NCI-H2227 (cell line): ENCODE measurements around the gene FABP7.

Experiments used
- DNase-seq: peaks from one replicate; lab custom pipeline; 2025; ENCODE audit not compliant: unreplicated experiment; lab: John Stamatoyannopoulos, UW

The FABP7 gene

DNA sequence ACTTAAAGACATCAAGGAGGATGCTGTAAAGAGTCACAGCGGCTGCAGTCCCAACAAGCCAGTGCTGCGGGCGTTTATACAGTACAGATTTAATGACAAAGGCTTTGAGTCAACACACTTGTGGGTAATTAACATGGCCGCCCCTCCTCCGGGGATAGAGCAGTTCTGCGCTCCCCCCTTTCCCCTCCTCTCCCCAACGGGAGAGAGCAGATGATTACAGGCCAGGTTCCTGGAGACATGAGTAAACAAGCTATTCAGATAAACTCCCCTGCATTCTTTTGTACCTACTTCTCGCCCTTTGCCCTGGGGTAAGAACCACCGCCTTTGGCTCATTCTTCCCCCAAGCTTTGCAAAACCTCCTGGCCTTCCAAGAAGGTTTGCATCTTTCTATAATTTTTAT, 23.6 kb upstream of the FABP7 start:
- DNase-seq: peak; percentile 36

DNA sequence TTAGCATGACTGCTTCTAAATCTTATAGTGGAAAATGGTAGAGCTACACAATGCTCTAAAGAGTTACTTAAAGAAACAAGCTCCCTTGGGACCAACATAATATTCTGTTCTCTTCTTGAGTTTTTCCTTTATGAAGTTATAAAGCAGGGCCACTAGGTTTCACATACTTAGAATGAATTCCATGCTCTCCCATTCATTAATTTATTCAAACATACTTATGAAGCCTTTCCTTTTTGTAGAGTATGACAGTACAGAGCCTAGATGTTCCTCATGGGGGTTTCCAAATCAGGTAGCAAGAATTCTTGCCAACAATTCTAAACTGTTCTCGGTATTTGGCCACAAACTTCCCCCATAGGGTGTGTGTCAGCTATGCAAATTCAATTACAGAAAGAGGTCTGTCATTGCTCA, 20.6 kb upstream of the FABP7 start:
- no peak for DNase-seq

DNA sequence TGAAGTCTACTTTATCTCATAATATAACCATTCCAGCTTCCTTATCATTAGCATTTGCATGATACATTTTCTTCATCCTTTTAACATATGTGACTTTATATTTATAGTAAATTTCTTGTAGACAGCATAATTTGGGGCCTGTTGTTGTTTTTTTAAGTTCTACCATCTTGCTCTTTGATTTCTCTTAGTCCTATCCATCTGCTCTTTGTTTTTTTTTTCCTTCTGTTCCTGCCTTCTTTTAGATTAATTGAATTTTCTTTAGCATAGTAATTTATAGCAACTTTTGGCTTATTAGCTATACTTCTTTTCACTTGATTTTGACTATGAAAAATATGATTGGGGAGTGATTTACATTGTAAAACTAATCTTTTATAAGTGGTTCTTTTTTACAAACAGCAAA, 19.2 kb upstream of the FABP7 start:
- no peak for DNase-seq

DNA sequence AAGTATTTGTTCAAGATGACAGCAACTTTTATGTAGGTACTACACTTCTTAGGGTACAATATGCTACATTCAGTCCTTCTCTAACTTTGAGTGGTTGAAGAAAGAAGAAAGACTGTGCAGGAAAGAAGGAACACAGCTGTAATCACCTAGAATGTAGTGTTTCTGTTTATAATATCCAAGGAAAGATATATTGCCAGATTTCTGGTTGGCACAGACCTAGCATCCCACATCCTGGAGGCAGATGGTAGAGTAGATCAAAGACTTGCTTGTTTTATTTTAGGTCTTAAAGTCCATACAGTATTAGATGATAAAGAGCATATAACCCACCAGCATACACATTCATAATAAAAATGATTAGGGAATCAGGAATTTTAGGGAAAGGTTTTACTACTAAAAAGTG, 13.3 kb upstream of the FABP7 start:
- DNase-seq: no peak

DNA sequence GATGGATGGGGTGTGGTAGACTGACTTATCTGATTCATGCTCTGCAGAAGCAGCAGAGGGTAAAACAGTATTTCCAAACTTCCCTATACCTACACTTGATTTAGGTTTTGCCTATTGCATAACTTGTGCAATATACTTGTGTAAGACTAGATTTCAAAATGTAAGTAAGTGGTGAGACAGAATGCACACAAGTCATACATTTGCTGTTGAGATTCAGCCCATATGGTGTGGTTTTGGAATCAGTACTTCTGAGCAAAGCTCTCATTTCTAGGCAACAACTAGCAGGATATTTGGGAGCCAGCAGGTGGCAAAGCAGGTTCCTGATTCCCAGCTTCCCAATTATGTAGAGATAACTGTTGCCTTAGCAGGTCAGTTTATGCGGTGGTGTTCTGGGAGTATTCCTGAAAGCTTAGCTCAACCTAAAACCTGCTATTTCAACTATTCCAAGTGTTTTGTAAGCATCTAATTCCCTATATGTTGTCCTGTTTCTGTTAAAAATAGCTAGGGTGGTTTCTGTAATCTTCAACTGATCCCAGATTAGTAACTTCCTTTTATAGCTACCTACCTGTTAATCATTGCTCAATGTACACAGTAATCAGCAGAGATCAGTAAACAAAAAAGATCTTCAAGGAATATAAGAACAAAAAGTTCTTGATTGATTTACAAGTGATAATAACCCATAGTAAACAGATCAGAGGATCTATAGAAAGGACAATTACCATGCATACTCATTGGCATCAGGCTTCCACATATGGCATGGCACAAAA, 8.5 kb upstream of the FABP7 start:
- no peak for DNase-seq

DNA sequence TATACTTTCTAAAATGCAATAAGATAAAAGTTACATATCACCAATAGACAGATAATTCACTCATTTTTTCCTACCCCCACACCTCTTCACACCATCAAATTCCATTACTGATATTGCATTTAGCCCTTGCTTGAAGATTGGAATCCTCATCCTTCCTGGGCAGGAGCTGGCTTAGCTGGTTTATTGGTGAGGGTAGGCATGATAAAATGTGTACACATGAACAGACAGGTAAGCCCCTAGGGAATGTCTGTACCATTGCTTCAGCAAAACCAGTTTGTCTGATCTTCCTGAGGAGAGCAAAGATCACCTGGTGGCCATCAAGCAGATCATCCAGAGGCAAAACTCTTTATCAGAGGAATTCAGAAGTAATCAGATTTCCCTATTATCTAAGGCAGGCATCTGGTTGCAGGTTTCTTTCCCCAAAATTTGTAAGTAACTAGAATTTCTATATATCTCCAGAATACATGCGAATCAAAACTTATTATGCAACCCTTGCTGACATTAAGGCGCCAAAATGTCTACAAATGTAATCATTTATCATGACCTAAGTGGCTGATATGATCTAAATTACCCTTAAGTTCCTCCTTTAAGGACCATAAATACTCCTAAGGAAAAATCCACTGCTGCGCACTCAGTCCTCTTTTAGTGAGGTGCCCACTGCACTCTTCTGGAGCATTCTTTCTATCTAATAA, 6.6 kb upstream of the FABP7 start:
- no peak for DNase-seq

DNA sequence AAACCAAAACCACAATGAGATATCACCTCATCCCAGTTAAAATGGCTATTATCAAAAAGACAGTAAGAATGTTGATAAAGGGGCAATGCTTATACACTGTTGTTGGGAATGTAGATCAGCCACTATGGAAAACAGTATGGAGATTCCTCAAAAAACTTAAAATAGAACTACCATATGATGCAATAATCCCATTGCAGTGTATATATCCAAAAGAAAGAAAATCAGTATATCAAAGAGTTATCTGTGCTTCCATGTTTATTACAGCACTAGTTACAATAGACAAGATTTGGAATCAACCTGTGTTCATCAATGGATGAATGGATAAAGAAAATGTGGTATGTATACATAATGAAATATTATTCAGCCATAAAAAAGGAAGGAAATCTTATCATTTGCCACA, 3.5 kb upstream of the FABP7 start:
- DNase-seq: no peak

DNA sequence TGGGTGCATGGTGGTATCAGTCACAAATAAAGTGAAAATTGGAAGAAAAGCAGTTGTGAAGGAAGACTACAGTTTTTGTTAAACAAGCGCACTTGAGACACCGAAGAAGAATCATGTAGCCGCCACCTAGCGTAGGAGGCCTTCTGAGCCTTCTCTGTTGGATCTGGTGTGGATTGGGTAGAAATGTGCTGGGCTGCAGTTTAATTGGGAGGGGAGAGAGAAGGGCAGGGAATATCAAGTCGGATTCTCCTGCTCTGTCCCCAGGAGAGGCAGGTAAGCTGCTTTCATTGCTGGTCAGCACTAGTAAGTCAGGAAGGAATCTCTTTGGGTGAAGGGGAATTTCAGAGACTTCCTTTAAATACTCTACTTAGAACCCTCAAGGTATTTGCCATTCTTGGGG, 1.2 kb upstream of the FABP7 start:
- no peak for DNase-seq

DNA sequence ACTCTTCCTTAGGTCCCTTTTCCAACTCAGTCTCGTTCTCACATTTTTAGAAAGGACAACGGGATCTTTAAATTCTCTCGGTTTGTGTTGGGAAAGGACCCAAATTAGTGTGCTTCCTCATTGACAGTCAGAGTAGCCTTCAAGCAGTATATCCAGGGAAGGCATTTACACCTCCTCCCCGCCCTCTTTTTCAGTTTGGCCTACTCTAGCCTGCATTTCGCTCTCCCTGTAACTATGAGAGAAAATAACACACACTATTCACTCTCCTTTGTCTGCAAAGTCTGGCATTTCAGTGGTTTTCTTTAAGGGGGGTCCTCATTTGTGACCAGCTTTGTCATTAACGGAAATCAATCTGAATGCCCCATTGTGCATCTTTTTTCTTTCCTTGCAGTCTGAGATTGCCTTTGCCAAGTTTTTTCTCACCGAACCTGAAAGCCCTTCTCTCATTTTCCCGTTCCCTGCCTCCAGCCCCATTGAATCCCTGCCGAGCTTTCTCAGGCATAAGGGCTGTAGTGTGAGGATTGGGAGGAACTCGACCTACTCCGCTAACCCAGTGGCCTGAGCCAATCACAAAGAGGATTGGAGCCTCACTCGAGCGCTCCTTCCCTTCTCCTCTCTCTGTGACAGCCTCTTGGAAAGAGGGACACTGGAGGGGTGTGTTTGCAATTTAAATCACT, 393 bp upstream of the FABP7 start:
- peak; percentile 68 for DNase-seq

DNA sequence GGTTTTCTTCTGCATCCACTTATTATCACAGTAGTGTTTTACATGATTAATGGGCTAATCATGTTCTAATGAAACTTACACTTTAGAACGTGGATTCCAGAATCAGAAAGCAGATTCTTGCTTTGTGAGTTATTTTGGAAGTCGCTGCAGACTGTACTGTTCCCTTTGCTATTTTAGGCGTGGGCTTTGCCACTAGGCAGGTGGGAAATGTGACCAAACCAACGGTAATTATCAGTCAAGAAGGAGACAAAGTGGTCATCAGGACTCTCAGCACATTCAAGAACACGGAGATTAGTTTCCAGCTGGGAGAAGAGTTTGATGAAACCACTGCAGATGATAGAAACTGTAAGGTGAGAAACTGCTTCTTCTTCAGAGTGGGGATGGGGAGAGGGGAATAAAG, 598 bp downstream of the FABP7 start:
- DNase-seq: no peak

DNA sequence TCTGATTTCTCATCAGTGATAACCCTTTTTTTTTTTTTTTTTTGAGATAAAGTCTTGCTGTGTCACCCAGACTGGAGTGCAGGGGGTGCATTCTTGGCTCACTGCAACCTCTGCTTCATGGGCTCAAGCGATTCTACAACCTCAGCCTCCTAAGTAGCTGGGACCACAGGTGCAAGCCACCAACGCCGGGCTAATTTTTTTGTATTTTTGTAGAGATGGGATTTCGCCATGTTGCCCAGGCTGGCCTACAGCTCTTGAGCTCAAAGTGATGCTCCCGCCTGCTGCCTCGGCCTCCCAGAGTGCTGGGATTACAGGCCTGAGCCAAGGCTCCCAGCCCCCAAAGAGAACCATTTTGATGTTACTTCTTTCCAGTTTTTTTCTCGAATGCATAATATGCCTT, 2.2 kb downstream of the FABP7 start:
- no peak for DNase-seq

DNA sequence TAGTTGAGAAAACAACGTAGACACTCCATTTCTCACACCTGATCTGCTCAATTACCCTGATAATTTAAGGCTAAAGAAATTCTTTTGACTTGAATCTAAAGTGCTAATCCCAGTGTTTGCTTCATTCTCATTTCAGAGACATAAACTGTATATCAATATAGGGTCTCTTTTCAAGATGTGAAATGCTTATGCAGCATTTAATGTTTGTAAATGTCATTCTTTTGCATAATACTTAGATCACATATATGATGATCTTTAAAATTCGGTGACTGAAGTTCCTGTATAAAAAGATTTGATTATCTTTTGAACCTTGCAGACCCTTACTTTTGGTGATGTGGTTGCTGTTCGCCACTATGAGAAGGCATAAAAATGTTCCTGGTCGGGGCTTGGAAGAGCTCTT, 3.9 kb downstream of the FABP7 start:
- no peak for DNase-seq

DNA sequence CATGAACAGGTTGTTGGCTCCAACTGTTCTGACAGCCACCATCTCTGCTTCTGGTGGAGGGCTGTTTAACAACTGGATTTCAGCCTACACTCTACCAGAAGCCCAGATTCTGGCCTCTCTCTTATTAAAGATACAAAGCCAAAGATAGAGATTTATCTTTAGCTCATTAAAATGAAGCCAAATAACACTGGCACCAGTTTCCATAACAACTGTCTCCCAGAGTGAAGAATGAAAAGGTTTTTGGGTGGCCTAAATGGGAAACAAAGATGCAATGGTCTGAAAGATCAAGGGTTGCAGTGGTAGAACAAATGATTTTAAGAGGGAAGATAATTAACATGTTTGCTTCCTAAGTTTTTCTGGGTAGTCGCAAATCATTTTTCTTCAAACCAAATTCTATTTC, 6.4 kb downstream of the FABP7 start:
- DNase-seq: no peak

DNA sequence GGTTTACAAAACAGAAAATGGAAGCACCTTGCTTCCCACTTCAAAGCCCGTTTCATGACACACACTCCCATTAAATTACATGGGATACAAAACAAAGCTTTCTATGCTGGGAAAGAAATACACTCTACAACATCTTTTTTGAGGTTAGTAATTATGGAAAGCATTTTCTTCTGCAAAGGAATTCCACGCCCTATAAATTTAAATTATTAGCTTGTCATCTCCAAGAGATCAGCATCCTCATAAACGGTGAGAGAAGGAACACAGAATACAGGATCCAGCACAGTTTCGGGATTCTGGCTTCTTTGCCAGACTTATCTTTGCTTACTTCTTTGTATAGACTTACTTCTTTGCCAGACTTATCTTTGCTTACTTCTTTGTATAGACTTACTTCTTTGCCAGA, 8.2 kb downstream of the FABP7 start:
- no peak for DNase-seq

DNA sequence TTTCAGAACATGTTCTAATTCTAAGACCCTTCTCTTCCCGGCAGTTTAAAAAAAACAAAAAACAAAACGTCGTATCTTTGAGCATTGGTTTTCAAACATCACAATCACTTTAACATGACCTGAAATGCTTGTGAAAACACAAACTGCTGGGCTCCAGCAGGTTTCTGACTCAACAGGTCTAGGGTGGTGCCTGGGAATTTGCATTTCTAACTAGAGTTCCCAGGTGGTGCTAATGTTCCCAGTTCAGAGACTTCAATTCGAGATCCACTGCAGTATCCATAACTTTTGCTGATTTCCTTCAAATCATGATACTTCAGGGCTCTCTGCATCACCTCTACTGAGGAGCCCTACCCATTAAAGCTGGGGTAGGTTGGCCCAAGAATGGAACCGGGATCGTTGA, 8.7 kb downstream of the FABP7 start:
- no peak for DNase-seq

DNA sequence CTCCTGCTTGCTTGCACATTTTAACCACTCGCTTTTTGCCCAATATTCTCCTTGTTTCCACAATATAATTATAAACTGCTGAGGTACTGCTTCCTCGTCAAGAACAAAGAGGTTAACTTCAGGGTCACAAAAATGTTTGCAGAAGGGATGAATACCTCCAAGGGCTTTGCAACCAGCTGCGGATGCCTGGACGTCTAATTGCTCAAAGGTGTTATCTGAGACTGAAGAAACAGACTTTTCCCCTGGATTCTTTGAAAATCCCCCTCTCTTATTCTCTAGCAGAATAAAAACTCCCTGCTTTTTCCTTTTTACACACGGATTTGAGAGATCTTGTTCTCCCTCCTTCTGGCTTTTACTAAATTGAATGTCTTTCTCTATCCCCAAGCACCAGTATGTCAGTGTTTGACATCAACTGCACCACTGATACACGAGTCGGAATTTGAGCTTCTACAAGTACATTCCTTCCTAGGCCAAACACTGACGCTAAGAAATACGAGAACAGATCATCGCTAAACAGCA, 9.2 kb downstream of the FABP7 start:
- no peak for DNase-seq

DNA sequence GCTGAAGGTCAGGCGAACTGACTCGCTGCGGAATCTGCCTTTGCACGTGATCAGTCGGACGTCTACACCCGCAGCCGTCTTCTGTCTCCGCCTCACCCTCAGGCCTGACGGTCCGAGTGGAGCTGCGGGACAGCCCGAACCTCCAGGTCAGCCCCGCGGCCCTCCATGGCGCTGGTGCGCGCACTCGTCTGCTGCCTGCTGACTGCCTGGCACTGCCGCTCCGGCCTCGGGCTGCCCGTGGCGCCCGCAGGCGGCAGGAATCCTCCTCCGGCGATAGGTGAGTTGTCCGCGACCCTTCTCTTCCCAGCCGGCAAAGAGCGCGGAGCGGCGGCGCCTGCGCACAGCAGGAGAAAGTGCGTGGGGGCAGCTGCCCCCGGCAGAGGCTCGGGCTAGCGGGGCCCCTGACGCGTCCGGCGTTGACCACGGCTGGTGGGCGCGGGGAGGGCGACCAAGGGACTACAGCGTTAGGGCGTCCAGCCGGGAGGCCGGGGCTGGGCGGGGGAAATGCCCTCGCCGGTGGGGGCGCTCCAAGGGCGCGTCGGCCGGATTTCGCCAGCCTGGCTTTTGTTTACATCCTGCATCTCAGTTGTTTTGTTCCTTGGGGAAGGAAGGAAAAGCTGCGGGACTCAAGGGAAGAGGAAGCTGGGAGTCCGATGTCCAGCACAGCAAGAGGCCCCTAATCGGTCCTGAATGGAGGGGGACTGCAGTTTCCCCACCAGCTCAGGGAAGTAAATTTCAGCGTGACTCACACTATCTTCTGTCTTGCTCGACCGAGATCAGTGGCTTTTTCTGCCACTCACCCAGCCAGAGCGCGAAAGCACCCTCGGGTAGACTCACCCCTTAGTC, 9.9 kb downstream of the FABP7 start, which contains the start of gene SMPDL3A:
TSS of gene SMPDL3A (plus strand) at position 77 of the 846 bp plus-strand sequence. CDS start at position 166, 89 bp downstream.
- peak; percentile 68 for DNase-seq

DNA sequence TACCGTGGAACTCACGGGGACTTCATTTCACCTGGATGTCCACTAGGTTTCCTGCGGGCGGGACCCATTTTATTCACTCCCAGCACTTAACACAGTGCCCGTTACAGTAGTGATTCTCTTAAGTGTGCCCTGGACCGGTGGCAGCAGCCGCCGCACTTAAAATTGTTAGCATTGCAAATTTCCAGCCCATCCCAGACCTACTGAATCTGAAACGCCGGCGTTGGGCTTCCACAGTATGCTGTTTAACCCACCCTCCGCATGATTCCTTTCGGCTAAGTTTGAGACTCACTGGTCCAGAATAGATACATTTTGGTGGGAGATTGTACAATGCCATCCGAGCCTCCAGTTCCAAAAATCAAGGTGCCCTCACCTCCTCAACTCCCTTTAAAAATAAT, 10.5 kb downstream of the FABP7 start:
- peak; percentile 48 for DNase-seq

DNA sequence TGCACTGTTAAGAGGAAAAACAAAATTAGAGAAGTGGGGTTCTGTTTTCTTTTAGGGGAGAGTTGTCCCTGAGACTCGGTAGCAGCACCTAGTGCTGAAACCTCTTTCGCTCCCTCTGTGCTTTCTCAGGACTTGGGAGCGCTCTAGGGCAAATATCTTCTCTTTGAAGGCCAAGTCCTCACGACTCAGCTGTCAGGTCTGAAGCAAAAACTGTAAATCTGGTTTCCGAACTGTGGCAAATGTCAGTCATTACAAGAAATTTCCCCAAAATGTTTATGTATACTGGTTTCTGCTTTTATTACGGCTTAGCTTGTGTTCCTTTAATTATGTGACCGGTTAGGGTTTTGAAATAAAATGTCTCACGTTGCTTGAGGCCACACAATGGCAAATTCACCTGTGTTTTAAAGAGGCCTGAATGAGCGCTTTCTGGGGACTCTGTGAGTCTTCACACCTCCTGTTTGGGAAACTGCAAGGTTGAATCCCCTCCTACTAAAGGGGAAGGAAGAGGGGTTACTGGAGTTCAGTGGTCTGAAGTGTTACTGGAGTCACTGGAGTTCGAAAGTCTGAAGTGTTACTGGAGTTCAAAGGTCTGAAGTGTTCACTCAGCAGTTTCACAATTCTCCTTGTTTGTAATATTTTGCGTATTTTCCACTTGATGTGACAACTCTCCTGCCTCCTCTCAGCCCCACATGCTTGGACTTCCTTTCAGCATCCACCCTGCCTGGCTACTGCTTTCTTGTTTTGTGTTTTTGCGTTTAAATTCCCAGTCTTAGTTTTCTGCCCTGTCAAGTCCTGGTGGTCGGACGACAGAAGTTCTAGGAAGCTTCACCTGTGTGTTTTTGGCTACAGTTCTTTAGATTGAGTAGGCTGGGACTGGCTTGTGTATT, 11.2 kb downstream of the FABP7 start:
- no peak for DNase-seq

DNA sequence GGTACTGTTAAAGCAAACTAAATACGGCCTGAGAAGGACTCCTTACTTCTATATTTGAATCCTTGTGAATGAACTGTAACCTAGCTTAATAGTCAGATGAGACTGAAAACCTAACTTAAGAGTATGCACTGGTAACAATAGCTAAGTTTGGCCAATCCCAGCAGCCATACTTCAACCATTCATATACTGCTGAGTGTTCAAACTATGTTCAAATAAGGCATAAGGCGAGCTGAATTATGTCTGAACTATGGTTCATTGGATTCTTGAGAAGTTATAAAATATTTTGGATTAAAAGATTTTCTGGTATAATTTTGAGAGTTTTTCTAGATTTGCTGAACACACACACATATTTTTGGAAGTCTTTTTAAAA, 11.8 kb downstream of the FABP7 start:
- DNase-seq: no peak
